B cell (primary cell): ENCODE data around the gene UBA1. TPM values are rescaled to one million over a fixed set of nuclear protein-coding genes. Genes with fewer than 3 reads are reported as not detected.

Experiments
- ATAC-seq: fragments of 200-7000 bp; cut with Tn5 transposase; one replicate; pipeline ENCODE4 v1.10.0; 2021; ENCODE audit warnings: low read depth, mild to moderate bottlenecking, moderate number of reproducible peaks, moderate library complexity
- CTCF ChIA-PET: fragments of 350-600 bp; sonication (Branson Sonifier 250); formaldehyde crosslinking; loops from one replicate; lab custom pipeline; 2021; ENCODE audit warnings: antibody characterized with exemption, inconsistent platforms; lab: Charles Lee
- POLR2A ChIA-PET: fragments of 350-600 bp; sonication (Branson Sonifier 250); formaldehyde crosslinking; loops from one replicate; lab custom pipeline; 2021; ENCODE audit warnings: antibody characterized with exemption; lab: Charles Lee
- DNase-seq: peaks from one replicate; pipeline ENCODE4 v3.0.0; 2013
- H2AFZ ChIP-seq: 2 replicates; pipeline ENCODE4 v1.6.1; 2012; ENCODE audit warnings: mild to moderate bottlenecking, low read depth, low read length; ENCODE audit not compliant: insufficient read depth, poor library complexity, severe bottlenecking
- H3K27ac ChIP-seq, 2 donors: 1 replicate in 1 of 2; 2 replicates in 1 of 2; pipeline ENCODE4 v1.5.1; 2012 to 2013; ENCODE audit warnings: low read length in 2 of 2, mild to moderate bottlenecking in 2 of 2, moderate library complexity in 1 of 2
- H3K27me3 ChIP-seq, 4 experiments: fragments of 200-600 bp in 1 of 4; sonication (generic) in 1 of 4; replicated peaks in 1 of 4; 1 replicate in 2 of 4; 2 replicates in 2 of 4; pipeline versions ENCODE4 v1.6.1 to v1.7.0; 2013 to 2016; ENCODE audit warnings: low read length in 3 of 4, mild to moderate bottlenecking in 2 of 4, mixed read lengths in 1 of 4, moderate library complexity in 1 of 4; ENCODE audit not compliant: insufficient read depth in 4 of 4, control insufficient read depth in 3 of 4; ENCODE audit errors: control extremely low read depth in 1 of 4
- H3K36me3 ChIP-seq, 2 experiments: replicated peaks in 1 of 2; 1 replicate in 1 of 2; 2 replicates in 1 of 2; pipeline versions ENCODE4 v1.6.1 to v1.7.1; 2013; ENCODE audit warnings: low read length in 1 of 2; ENCODE audit not compliant: insufficient read depth in 2 of 2, control insufficient read depth in 1 of 2; ENCODE audit errors: control extremely low read depth in 1 of 2, extremely low read depth in 1 of 2
- H3K4me1 ChIP-seq, 2 donors: fragments of 200-600 bp in 1 of 2; sonication (generic) in 1 of 2; 1 replicate in 1 of 2; 2 replicates in 1 of 2; pipeline versions ENCODE4 v1.5.1 to v1.6.1; 2013 to 2017; ENCODE audit warnings: low read length in 2 of 2; ENCODE audit not compliant: control insufficient read depth in 2 of 2, insufficient read depth in 2 of 2
- H3K4me2 ChIP-seq: replicated peaks from 2 replicates; pipeline ENCODE3; 2012; ENCODE audit warnings: mild to moderate bottlenecking, low read depth, low read length; ENCODE audit not compliant: poor library complexity, severe bottlenecking
- H3K4me3 ChIP-seq, 5 experiments: fragments of 200-600 bp in 1 of 5; sonication (generic) in 1 of 5; 1 replicate in 3 of 5; 2 replicates in 2 of 5; pipeline versions ENCODE4 v1.5.1 to v1.7.0; 2011 to 2016; ENCODE audit warnings: low read length in 4 of 5, mild to moderate bottlenecking in 4 of 5, low read depth in 2 of 5, control low read depth in 1 of 5, moderate library complexity in 1 of 5; ENCODE audit not compliant: insufficient read depth in 1 of 5; ENCODE audit errors: control extremely low read depth in 1 of 5, extremely low read depth in 1 of 5
- H3K79me2 ChIP-seq: fragments of 200-600 bp; sonication (generic); one replicate; pipeline ENCODE4 v1.6.0; 2016; ENCODE audit warnings: low read length; ENCODE audit not compliant: control insufficient read depth, insufficient read depth
- H3K9ac ChIP-seq: fragments of 200-600 bp; sonication (generic); 2 replicates; pipeline ENCODE4 v1.6.1; 2017; ENCODE audit warnings: mild to moderate bottlenecking, low read length, moderate library complexity
- H3K9me3 ChIP-seq, 3 donors: one replicate each; pipeline versions ENCODE4 v1.6.1 to v1.7.1; 2013; ENCODE audit warnings: low read length in 2 of 3; ENCODE audit not compliant: control insufficient read depth in 2 of 3, insufficient read depth in 1 of 3; ENCODE audit errors: control extremely low read depth in 1 of 3
- H4K20me1 ChIP-seq: 2 replicates; pipeline ENCODE4 v1.6.0; 2012; ENCODE audit warnings: mild to moderate bottlenecking, low read length; ENCODE audit not compliant: insufficient read depth, control insufficient read depth, poor library complexity, severe bottlenecking
- H3K27ac Mint-ChIP-seq: one replicate; pipeline ENCODE4 v1.8.0; 2021; ENCODE audit warnings: mixed read lengths
- H3K27me3 Mint-ChIP-seq: one replicate; pipeline ENCODE4 v1.8.0; 2021; ENCODE audit warnings: mixed read lengths
- H3K4me1 Mint-ChIP-seq: one replicate; pipeline ENCODE4 v1.8.0; 2021; ENCODE audit warnings: mixed read lengths
- H3K4me3 Mint-ChIP-seq: one replicate; pipeline ENCODE4 v1.8.0; 2021; ENCODE audit warnings: mixed read lengths
- H3K9me3 Mint-ChIP-seq: one replicate; pipeline ENCODE4 v1.8.0; 2022; ENCODE audit warnings: mixed read lengths; ENCODE audit not compliant: insufficient read depth
- CTCF ChIP-seq: fragments of 200-600 bp; IDR thresholded peaks from one replicate; pipeline ENCODE4 v1.8.0; 2022; ENCODE audit warnings: antibody characterized with exemption, mild to moderate bottlenecking
- EZH2 ChIP-seq: IDR thresholded peaks from 2 replicates; pipeline ENCODE4 v1.6.1; 2012; ENCODE audit warnings: borderline replicate concordance, low read depth, mild to moderate bottlenecking, moderate library complexity, low read length; ENCODE audit not compliant: insufficient read depth, poor library complexity, severe bottlenecking
- WGBS: methylation state at CpG from one replicate; pipeline ENCODE4 v1.1.5; 2013; ENCODE audit warnings: missing lambda C conversion rate; ENCODE audit not compliant: insufficient coverage; 5-methylcytosine and 5-hydroxymethylcytosine counted together
- intact Hi-C: fragments of 100-400 bp; cut with micrococcal nuclease; formaldehyde crosslinking; loops from one replicate; pipeline ENCODE4 v1.10.0; 2022
- polyA plus RNA-seq: library from polyadenylated mRNA; depleted of rRNA; stranded (reverse); fragments of >200 nt; gene quantifications from 2 replicates; pipeline ENCODE4 v1.2.3, GENCODE V29; 2012
- total RNA-seq, 2 donors: library from RNA; stranded (reverse); fragments of 120-200 nt in 1 of 2; gene quantifications; 1 replicate in 1 of 2; 2 replicates in 1 of 2; pipeline versions ENCODE4 v1.2.3 to v1.2.4, GENCODE V29; 2013 to 2022

Gene UBA1
- total and polyA plus RNA-seq, 2 donors (not counting 1 experiment from before 2014, with no cell fraction given), result 166 to 211 TPM

DNA sequence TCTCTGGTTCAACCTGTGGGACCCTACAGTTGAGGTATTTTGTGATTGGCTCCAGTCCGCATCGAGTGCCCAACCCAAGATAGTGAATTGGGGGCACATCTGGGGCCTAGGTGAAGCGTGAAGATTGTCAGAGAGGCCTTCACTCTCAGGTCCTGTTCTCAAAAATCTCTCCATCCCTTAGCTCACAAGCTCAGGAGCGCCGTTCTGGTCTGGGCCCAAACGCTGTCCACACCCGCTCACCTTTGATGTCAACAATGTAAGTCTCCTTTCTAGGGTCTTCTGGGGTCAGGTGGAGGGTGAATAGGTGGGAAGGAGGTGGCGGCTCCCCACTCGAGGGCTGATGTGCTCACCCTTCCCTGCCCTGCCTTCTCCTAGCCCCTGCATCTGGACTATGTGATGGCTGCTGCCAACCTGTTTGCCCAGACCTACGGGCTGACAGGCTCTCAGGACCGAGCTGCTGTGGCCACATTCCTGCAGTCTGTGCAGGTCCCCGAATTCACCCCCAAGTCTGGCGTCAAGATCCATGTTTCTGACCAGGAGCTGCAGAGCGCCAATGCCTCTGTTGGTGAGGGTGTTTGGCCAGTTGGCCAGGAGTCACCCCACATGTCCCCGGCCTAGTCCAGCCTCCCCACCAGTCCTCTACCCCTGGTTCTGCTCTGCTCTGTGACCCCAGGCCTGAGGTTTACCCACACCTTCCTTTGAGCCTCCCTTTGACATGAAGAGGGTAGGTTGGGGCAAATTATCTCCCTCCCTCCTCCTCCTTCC is 17.2 kb downstream of the UBA1 start:
- no peak overlapping the region for H3K4me3 ChIP-seq
- peaks cover 0 to 57% of the 10 kb centered on the region in 2 experiments for H3K36me3 ChIP-seq
- intact Hi-C loops, result loop anchor here (10.0 kb wide), 1 partner anchor 1704 kb away; the partner anchor contains the start of genes PIM2 and SLC35A2
- no peak overlapping the region for H3K4me2 ChIP-seq
- Mint-ChIP-seq H3K4me3 (no peak overlapping the region), H3K27ac (no peak overlapping the region), H3K9me3 (no peaks in the 10 kb centered on the region), H3K27me3 (no peaks in the 10 kb centered on the region), H3K4me1 (no peaks in the 10 kb centered on the region)
- no peak overlapping the region for H3K27ac ChIP-seq
- CTCF ChIA-PET, result no interaction called here
- ATAC-seq, result no peak
- POLR2A ChIA-PET, result no interaction called here
- H3K9ac ChIP-seq, result no peak overlapping the region
- no peaks in the 10 kb centered on the region for H3K27me3 ChIP-seq
- H4K20me1 ChIP-seq, result peaks cover 6% of the 10 kb centered on the region
- no peaks in the 10 kb centered on the region for H3K79me2 ChIP-seq
- DNase-seq, result no peak
- H3K4me1 ChIP-seq, result no peaks in the 10 kb centered on the region
- TF ChIP-seq CTCF, result no peak
- TF ChIP-seq EZH2, result no peak
- no peaks in the 10 kb centered on the region for H3K9me3 ChIP-seq
- H2AFZ ChIP-seq, result no peak overlapping the region
- WGBS, result 94% methylated on average over 3 of the region's 15 CpGs
